Upper lobe of left lung (tissue), 4 donors: ENCODE measurements around the gene ANO6.

Experiments used
- CTCF ChIP-seq, 6 experiments: fragments of 450-650 bp in 4 of 6; fragments of 200-600 bp in 2 of 6; sonication (generic) in 2 of 6; IDR thresholded peaks; one replicate each; pipeline ENCODE4 v1.5.1; 2016 to 2019; ENCODE audit warnings: antibody characterized with exemption in 6 of 6
- EP300 ChIP-seq, 4 donors: sonication (generic); formaldehyde crosslinking; IDR thresholded peaks; one replicate each; pipeline ENCODE4 v1.5.1; 2017; ENCODE audit warnings: antibody characterized with exemption in 4 of 4, control low read depth in 2 of 4
- POLR2A ChIP-seq, 4 donors: fragments of 450-650 bp; IDR thresholded peaks; one replicate each; pipeline ENCODE4 v1.5.1; 2016 to 2017; ENCODE audit warnings: antibody characterized with exemption in 4 of 4, mild to moderate bottlenecking in 2 of 4

GRCh38 chr12:45398552-45398951, 182.7 kb downstream of the ANO6 start:
- no peak for TF ChIP-seq POLR2A (IDR thresholded peaks at IDR 0.05)
- no peak for TF ChIP-seq CTCF (IDR thresholded peaks at IDR 0.05)
- no peak for TF ChIP-seq EP300 (IDR thresholded peaks at IDR 0.05)
